PC-9 (cell line): Measurements from ENCODE around the gene HABP2. TPM values are rescaled to one million over a fixed set of nuclear protein-coding genes. Genes with fewer than 3 reads are reported as not detected.
A peak's percentile ranks its signal among the peaks of the same experiment; 100 is the strongest.

Experiments used
- BruUV-seq: library from RNA; stranded (reverse); fragments of 400-500 nt; replicated peaks from 2 replicates; lab custom pipeline; 2021; lab: Mats Ljungman, UMichigan
- CTCF ChIA-PET: fragments of 300-600 bp; sonication (Branson Sonifier 250); formaldehyde crosslinking; loops from one replicate; lab custom pipeline; 2022; ENCODE audit warnings: antibody characterized with exemption; lab: Charles Lee
- POLR2A ChIA-PET: fragments of 300-600 bp; sonication (Branson Sonifier 250); formaldehyde crosslinking; loops from one replicate; lab custom pipeline; 2022; ENCODE audit warnings: antibody characterized with exemption; ENCODE audit not compliant: unreplicated experiment; lab: Charles Lee
- DNase-seq, 2 experiments: peaks; one replicate each; pipeline versions ENCODE4 v3.0.0 to v3.0.0-alpha.2; 2015 to 2022; ENCODE audit warnings: mixed read lengths in 1 of 2
- H2AFZ ChIP-seq: fragments of 200-600 bp; sonication (generic); 2 replicates; pipeline ENCODE4 v1.8.1; 2017; ENCODE audit warnings: antibody characterized with exemption
- H3F3A ChIP-seq: fragments of 200-600 bp; sonication (generic); 2 replicates; pipeline ENCODE4 v1.8.1; 2017; ENCODE audit warnings: antibody characterized with exemption, mild to moderate bottlenecking, low read depth; ENCODE audit not compliant: insufficient read depth
- H3K27ac ChIP-seq: fragments of 200-600 bp; sonication (generic); 2 replicates; pipeline ENCODE4 v1.6.1; 2016; ENCODE audit warnings: mixed run types
- H3K27me3 ChIP-seq: fragments of 200-600 bp; sonication (generic); 2 replicates; pipeline ENCODE4 v1.6.1; 2016; ENCODE audit warnings: low read depth, mixed run types; ENCODE audit not compliant: insufficient read depth
- H3K36me3 ChIP-seq: fragments of 200-600 bp; sonication (generic); 2 replicates; pipeline ENCODE4 v1.6.1; 2016; ENCODE audit warnings: low read depth, mixed run types
- H3K4me1 ChIP-seq: fragments of 200-600 bp; sonication (generic); replicated peaks from 2 replicates; pipeline ENCODE4 v1.6.1; 2016; ENCODE audit warnings: mixed run types; ENCODE audit not compliant: insufficient read depth
- H3K4me2 ChIP-seq: fragments of 200-600 bp; sonication (generic); 2 replicates; pipeline ENCODE4 v1.6.1; 2017; ENCODE audit warnings: mixed run types
- H3K4me3 ChIP-seq: fragments of 200-600 bp; sonication (generic); 2 replicates; pipeline ENCODE4 v1.6.1; 2016; ENCODE audit warnings: mixed run types
- H3K79me2 ChIP-seq: fragments of 200-600 bp; sonication (generic); 2 replicates; pipeline ENCODE4 v1.6.1; 2017; ENCODE audit warnings: low read depth, mixed run types
- H3K9me2 ChIP-seq: fragments of 200-600 bp; sonication (generic); 2 replicates; pipeline ENCODE4 v1.8.1; 2017; ENCODE audit warnings: mild to moderate bottlenecking; ENCODE audit not compliant: insufficient read depth
- H3K9me3 ChIP-seq: fragments of 200-600 bp; sonication (generic); 2 replicates; pipeline ENCODE4 v1.8.1; 2016; ENCODE audit warnings: low read depth; ENCODE audit not compliant: insufficient read depth
- H4K20me1 ChIP-seq: fragments of 200-600 bp; sonication (generic); 2 replicates; pipeline ENCODE4 v1.8.1; 2017; ENCODE audit not compliant: insufficient read depth
- EZH2 ChIP-seq: fragments of 200-600 bp; sonication (generic); IDR thresholded peaks from 2 replicates; pipeline ENCODE4 v1.8.0; 2017; ENCODE audit warnings: antibody characterized with exemption, low read depth
- intact Hi-C: fragments of 100-400 bp; cut with micrococcal nuclease; formaldehyde crosslinking; loops from one replicate; pipeline ENCODE4 v1.10.0; 2022; ENCODE audit not compliant: unreplicated experiment
- total RNA-seq: library from RNA; stranded (reverse); gene quantifications from 2 replicates; pipeline ENCODE4 v1.2.3, GENCODE V29; 2021
- TF ChIP-seq, protein P1 (sequence below): fragments of 200-600 bp; sonication (generic); conservative IDR thresholded peaks from 2 replicates; pipeline ENCODE4 v1.6.1; 2017; ENCODE audit warnings: mixed run types, antibody characterized with exemption, mild to moderate bottlenecking, moderate library complexity

The HABP2 gene
- total RNA-seq, 1 experiment from 2014 or later, result not detected

DNA sequence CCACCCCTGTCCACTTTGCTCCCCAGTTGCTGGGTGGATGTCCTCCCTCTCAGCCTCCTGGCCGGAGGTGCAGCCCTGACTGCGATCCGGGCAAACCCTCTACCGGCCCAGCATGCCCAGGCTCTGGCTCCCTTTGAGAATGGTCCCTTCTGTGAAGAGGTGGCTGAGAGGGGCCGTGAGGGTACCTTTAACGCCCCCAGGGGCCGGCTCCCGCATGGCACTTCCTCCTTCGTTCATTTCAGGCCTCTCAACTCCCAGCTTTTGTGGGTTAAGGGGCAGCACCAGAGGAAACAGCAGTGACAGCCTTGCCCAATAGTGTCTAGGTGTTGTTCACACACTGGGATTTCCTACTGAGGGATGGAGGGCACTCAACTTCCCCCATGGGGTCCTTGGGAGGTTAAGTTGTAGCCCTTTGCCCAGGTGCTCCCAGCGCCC lies 33.2 kb upstream of the HABP2 start:
- intact Hi-C loops, result loop anchor here (5.0 kb wide), 1 partner anchor 1047 kb away; no protein-coding TSS in a partner anchor
- H3K27me3 ChIP-seq, result no peaks in the 10 kb centered on the region
- H3K4me1 ChIP-seq, result no peaks in the 10 kb centered on the region
- no peak overlapping the region for H3K4me3 ChIP-seq
- no peak overlapping the region for H3K27ac ChIP-seq
- no TSS peak for BruUV-seq
- no peak overlapping the region for H3K4me2 ChIP-seq
- TF ChIP-seq, protein P1, sequence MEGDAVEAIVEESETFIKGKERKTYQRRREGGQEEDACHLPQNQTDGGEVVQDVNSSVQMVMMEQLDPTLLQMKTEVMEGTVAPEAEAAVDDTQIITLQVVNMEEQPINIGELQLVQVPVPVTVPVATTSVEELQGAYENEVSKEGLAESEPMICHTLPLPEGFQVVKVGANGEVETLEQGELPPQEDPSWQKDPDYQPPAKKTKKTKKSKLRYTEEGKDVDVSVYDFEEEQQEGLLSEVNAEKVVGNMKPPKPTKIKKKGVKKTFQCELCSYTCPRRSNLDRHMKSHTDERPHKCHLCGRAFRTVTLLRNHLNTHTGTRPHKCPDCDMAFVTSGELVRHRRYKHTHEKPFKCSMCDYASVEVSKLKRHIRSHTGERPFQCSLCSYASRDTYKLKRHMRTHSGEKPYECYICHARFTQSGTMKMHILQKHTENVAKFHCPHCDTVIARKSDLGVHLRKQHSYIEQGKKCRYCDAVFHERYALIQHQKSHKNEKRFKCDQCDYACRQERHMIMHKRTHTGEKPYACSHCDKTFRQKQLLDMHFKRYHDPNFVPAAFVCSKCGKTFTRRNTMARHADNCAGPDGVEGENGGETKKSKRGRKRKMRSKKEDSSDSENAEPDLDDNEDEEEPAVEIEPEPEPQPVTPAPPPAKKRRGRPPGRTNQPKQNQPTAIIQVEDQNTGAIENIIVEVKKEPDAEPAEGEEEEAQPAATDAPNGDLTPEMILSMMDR, result no peak
- no peak for TF ChIP-seq EZH2
- H3K9me3 ChIP-seq, result no peaks in the 10 kb centered on the region
- POLR2A ChIA-PET, result no interaction called here
- no peaks in the 10 kb centered on the region for H4K20me1 ChIP-seq
- CTCF ChIA-PET, result interaction anchor here (0.6 kb wide), 1 partner anchor 586 kb away, joined by 3 read pairs; no protein-coding TSS in a partner anchor
- DNase-seq, result no peak
- no peaks in the 10 kb centered on the region for H3K9me2 ChIP-seq
- no peaks in the 10 kb centered on the region for H3K79me2 ChIP-seq
- no peaks in the 10 kb centered on the region for H3F3A ChIP-seq
- H3K36me3 ChIP-seq, result no peaks in the 10 kb centered on the region
- no peak overlapping the region for H2AFZ ChIP-seq

DNA sequence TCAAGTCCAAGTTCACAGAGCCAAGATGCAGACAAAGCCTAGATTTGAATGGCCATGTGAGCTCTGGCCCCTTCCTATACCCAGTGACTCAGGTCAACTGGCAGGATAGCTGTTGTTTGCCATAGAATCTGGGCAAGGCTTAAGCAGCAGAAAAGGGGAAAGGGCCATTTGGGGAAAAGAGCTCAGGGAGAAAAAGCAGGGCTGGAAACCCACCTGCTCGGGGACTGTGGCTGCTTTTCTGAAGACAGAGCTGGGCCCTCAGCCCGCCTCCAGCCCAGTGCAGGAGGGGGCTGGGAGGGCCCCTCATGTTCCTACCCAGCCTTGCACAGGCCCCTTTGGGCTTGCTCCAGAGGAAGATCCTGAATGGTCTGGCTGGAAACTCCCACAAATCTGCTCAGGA lies 32.6 kb upstream of the HABP2 start:
- intact Hi-C loops, result loop anchor here (5.0 kb wide), 1 partner anchor 1048 kb away; no protein-coding TSS in a partner anchor
- Histone ChIP-seq H3K4me1 (no peaks in the 10 kb centered on the region), H3K79me2 (no peaks in the 10 kb centered on the region), H2AFZ (no peak overlapping the region), H3K27ac (no peak overlapping the region), H3K9me3 (no peaks in the 10 kb centered on the region), H3F3A (no peaks in the 10 kb centered on the region), H3K4me3 (no peak overlapping the region), H4K20me1 (no peaks in the 10 kb centered on the region), H3K4me2 (no peak overlapping the region), H3K36me3 (no peaks in the 10 kb centered on the region), H3K9me2 (no peaks in the 10 kb centered on the region), H3K27me3 (no peaks in the 10 kb centered on the region)
- no TSS peak for BruUV-seq
- CTCF ChIA-PET, result no interaction called here
- DNase-seq, result no peak
- TF ChIP-seq, protein P1, result no peak
- no peak for TF ChIP-seq EZH2
- POLR2A ChIA-PET, result no interaction called here

DNA sequence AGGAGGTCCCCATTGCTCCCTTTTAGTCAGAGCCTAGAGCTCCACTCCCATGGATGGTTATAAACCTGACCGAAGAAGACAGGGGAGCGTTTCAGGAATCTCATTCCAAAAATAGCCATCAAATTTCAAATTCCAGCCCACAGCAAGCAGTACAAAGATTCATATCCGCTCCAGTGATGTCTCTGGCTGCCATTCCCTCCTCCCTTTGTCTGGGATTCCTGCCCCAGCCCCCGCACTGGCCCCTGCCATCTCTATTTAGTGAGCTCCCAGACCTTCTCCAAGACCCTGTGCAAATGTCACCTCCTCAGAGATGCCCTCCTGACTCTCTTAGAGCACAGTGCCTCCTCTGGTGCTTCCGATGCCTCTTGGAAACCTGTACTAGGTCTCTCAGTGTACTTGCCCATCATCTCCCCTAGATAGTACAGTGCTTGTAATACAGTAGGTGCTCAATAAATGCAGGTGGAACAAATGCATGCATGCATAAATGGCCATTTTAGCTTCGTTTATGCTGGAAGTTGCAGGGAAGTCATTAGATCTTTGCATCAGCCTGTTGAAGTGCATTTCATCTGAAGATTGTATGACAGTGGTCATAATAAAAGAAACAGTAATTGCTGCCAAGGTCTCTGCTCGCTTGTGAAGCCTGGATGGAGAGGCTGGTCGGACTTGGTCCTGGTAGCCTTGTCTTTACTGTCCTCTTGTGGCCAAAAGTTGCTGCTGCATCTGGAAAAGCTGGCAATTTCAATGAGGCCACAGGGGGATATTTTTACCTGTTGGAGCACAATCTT lies 32.0 kb upstream of the HABP2 start:
- DNase-seq, result peak in 1 of 2 experiments; percentile 37
- H3K27me3 ChIP-seq, result no peaks in the 10 kb centered on the region; the same call in 1 of the 2 replicates
- H2AFZ ChIP-seq, result no peak overlapping the region
- no peak overlapping the region for H3K4me3 ChIP-seq
- no peak overlapping the region for H3K4me2 ChIP-seq
- no TSS peak for BruUV-seq
- POLR2A ChIA-PET, result no interaction called here
- intact Hi-C loops, result loop anchor here (5.0 kb wide), 1 partner anchor 1049 kb away; no protein-coding TSS in a partner anchor
- TF ChIP-seq, protein P1, result peak; percentile 85
- no peak for TF ChIP-seq EZH2
- H3K9me3 ChIP-seq, result no peaks in the 10 kb centered on the region
- H3K27ac ChIP-seq, result no peak overlapping the region
- H4K20me1 ChIP-seq, result no peaks in the 10 kb centered on the region
- no peaks in the 10 kb centered on the region for H3K4me1 ChIP-seq
- H3K36me3 ChIP-seq, result no peaks in the 10 kb centered on the region
- no peaks in the 10 kb centered on the region for H3K9me2 ChIP-seq
- H3F3A ChIP-seq, result no peaks in the 10 kb centered on the region
- H3K79me2 ChIP-seq, result no peaks in the 10 kb centered on the region
- CTCF ChIA-PET, result no interaction called here
